AG09319 (cell line): ENCODE data around the gene ZNF397.
A peak's percentile ranks its signal among the peaks of the same experiment; 100 is the strongest.

ENCODE experiments used
- DNase-seq: peaks from one replicate; pipeline ENCODE4 v3.0.0-alpha.2; 2010; ENCODE audit warnings: low read depth; ENCODE audit errors: extremely low read depth
- TF ChIP-seq, protein P1 (sequence below): IDR thresholded peaks from 2 replicates; pipeline ENCODE4 v1.5.1; 2011; ENCODE audit warnings: low read depth, mild to moderate bottlenecking, inconsistent platforms, low read length, moderate library complexity

ZNF397 gene

DNA sequence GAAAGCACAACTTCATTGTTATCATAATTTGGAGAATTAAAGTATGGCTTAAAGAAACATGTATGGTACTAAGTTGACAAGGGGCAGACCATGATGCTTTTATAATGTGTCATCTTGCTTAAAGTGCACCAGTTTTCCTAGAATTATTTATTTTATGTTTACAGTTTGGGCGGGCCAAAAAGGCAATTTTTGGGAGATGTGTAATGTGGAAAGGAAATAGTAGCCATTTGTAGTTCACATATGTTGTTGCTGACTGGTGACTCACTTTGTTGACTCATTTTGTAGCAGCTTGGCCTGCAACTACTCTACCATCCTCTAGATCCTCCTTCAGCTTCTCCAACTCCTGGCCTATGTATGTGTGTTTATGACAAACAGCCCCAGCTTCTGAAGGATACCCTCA lies 41.5 kb downstream of the ZNF397 start:
- TF ChIP-seq, protein P1, sequence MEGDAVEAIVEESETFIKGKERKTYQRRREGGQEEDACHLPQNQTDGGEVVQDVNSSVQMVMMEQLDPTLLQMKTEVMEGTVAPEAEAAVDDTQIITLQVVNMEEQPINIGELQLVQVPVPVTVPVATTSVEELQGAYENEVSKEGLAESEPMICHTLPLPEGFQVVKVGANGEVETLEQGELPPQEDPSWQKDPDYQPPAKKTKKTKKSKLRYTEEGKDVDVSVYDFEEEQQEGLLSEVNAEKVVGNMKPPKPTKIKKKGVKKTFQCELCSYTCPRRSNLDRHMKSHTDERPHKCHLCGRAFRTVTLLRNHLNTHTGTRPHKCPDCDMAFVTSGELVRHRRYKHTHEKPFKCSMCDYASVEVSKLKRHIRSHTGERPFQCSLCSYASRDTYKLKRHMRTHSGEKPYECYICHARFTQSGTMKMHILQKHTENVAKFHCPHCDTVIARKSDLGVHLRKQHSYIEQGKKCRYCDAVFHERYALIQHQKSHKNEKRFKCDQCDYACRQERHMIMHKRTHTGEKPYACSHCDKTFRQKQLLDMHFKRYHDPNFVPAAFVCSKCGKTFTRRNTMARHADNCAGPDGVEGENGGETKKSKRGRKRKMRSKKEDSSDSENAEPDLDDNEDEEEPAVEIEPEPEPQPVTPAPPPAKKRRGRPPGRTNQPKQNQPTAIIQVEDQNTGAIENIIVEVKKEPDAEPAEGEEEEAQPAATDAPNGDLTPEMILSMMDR: no peak
- DNase-seq: peak; percentile 44

DNA sequence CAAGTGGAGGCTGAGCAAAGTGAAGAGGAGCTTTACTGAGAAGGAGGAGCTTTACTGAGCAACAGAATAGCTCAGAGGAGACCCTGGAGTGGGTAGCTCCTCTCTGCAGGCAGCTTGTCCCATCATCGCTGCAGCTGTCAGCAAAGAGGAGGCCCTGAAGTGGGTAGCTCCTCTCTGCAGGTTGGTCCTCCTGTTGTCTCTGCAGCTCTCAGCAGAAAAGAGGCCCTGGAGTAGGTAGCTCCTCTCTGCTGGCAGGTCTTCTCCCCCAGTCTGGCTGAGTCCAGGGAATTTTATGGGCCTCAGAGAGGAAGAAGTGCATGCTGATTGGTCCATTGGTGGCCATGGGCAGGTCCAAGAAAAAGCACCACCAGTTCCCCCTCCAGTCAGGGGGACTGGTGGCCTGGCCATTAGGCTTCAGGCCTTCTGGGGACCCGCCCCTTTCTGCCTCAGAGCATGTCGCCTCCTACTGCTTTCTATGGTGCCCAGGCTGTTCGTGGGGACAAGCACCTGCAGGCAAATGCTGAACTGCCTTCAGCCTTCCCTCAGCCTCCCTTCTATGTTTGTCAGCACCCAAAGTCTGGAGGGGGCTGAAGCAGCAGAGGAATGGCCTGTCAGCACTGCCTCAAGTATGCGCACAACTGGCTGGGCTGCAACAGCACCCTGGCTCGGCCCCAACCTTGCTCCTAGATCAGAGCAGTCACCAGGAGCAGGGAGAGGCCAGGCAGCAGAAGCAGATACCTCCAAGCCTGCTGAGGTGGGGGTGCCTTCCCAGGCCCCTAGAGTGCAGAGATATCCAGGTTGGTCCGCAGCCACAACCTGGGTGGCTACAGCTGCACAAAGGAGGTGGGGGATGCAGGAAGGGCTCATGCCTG lies 43.3 kb downstream of the ZNF397 start:
- TF ChIP-seq, protein P1: no peak
- DNase-seq: no peak

DNA sequence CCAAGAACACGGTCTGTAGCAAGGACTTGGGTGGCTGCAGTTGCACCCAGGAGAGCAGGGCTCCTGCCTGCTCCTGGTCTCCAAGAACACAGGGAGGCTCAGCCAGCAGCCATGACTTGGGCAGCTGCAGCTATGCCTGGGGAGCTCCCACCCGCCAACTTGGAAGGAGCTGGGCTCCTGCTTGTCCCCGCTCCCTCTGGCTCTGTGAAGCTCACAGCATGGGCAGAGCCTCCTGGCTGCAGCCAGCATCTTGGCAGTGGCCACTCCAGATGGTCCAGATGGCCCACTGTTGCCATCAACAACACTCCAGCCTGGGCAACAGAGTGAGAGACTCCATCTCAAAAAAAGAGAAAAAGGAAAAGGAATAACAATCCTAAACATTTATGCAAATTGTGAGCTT lies 44.0 kb downstream of the ZNF397 start:
- no peak for DNase-seq
- TF ChIP-seq, protein P1: no peak

DNA sequence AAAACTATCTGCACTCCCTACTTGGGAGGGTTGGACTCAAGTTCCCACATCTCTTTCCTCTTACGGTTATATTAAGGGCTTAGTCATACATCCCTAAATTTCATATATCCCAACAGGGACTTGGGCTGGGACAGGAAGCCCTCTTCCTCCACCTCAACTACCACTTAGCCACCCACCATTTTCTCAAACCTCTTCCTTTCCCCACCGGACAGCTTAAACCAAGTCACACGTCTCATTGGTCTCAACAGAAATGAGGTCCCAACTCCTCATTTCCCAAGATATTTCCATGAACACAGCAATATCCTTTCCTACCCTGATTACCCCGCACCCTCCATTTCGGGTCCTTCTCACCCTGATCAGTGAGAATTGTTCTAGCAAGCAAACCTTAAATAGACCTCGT lies 48.5 kb downstream of the ZNF397 start:
- no peak for DNase-seq
- TF ChIP-seq, protein P1: no peak

GRCh38 chr18:35289727-35290093 lies 48.9 kb downstream of the ZNF397 start:
- TF ChIP-seq, protein P1: no peak
- no peak for DNase-seq

DNA sequence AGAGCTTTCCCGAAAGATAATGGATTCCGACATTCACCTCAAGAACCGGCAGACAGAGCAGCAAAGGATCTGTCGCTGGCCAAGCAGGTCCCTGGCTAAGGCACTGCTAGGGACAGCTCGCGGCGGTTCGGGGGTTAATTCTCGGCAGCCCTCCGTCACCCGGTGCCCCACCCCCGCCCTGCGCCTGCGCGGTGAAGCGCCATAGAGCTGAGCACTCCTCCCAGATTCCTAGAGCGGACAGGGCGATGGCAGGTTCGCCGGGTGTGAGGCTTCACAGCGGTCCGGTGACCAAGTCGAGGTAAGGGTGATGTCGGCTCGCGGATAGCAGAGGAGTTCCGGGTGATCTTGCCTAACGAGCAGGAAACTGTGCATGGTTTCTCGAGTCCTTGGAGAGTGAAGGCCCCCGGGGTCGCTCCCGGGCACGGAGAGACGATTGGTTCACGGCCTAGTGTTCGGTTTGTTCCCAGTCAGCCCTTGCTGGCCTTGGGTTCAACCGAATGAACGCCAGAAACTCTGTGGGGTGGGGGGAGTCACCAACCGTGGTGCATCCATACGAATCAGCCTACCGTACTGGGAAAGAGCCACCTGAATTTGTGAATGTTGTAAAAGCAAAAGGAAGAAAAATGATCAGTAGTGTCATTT lies 49.4 kb downstream of the ZNF397 start, which contains the start of gene ZSCAN30:
Gene ZSCAN30 (minus strand): TSS at position 136 of the 642 bp plus-strand sequence. CDS start 25,877 bp downstream, outside the sequence.
- TF ChIP-seq, protein P1: no peak
- DNase-seq: peak; percentile 87

- DNase-seq: no peak
- TF ChIP-seq, protein P1: no peak
Observed at GRCh38 chr18:35291166-35291565, 50.3 kb downstream of the ZNF397 start.
